ENCODE data around the gene CHTF8.

The CHTF8 gene

DNA sequence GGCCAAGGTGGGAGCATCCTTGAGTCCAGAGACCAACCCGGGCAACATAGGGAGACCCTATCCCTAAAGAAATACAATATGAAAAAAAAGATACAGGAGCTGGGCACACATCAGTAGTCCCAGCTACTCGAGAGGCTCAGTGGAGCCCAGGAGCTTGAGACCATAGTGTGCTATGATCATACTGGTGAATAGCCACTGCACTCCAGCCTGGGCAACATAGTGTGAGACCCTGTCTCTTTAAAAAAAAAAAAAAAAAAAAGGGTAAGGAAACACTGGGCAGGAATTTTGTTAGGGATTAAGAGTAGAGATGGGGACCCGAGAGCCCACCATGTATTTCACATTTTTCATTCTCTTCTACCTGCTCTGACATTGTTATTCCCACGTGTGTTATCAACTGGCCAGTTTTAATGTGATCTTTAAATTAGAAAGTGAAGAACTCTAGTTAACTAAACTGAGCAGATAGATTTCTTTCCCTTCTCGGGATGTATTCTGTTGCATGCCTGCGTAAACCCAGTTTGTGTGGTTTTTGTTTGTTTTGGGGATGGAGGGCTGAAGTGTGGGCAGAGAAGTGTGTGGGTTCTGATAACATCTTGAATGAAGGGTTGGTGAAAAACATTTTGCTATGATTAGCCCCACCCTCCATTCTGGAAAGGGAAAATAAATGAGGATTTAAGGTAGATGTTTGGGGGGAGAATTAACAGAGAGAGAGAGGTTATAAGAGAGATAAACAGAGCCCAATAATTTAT lies 37.4 kb upstream of the CHTF8 start:
- H3K9me3 ChIP-seq (ENCODE audit: severe bottlenecking) = no peaks in the 10 kb centered on the region
- TF ChIP-seq, protein P1, sequence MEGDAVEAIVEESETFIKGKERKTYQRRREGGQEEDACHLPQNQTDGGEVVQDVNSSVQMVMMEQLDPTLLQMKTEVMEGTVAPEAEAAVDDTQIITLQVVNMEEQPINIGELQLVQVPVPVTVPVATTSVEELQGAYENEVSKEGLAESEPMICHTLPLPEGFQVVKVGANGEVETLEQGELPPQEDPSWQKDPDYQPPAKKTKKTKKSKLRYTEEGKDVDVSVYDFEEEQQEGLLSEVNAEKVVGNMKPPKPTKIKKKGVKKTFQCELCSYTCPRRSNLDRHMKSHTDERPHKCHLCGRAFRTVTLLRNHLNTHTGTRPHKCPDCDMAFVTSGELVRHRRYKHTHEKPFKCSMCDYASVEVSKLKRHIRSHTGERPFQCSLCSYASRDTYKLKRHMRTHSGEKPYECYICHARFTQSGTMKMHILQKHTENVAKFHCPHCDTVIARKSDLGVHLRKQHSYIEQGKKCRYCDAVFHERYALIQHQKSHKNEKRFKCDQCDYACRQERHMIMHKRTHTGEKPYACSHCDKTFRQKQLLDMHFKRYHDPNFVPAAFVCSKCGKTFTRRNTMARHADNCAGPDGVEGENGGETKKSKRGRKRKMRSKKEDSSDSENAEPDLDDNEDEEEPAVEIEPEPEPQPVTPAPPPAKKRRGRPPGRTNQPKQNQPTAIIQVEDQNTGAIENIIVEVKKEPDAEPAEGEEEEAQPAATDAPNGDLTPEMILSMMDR (IDR thresholded peaks at IDR 0.05; ENCODE audit: low read depth, low read length) = no peak
- peaks cover 48% of the 10 kb centered on the region for H3K36me3 ChIP-seq
- no peak overlapping the region for H3K27ac ChIP-seq
- H3K4me3 ChIP-seq (ENCODE audit: low read depth, low read length) = no peak overlapping the region
- no peak for DNase-seq
- H3K27me3 ChIP-seq (ENCODE audit: insufficient read depth, low read depth, severe bottlenecking) = no peaks in the 10 kb centered on the region

DNA sequence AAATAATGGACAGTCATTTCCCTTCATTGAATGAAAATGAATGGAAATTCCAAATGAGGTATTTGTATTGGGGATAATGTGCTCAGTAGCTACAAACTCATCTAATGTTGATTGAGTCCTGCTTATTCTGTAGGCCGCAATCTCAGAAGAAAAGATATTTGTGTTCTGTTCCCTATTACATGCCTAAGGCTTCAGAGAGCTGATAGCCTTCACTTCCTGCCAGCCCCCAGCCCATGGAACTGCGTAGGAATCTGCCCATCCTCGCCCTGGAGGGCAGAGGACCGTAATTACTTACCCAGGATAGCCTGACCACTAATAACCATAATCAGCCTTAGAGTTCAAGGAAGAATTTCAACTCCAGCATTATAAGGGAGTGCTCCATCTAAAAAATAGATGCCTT lies 36.7 kb upstream of the CHTF8 start:
- no peak for DNase-seq
- TF ChIP-seq, protein P1 (IDR thresholded peaks at IDR 0.05; ENCODE audit: low read depth, low read length) = no peak
- H3K36me3 ChIP-seq = peaks cover 49% of the 10 kb centered on the region
- H3K9me3 ChIP-seq (ENCODE audit: severe bottlenecking) = no peaks in the 10 kb centered on the region
- no peaks in the 10 kb centered on the region for H3K27me3 ChIP-seq (ENCODE audit: insufficient read depth, low read depth, severe bottlenecking)
- H3K27ac ChIP-seq = no peak overlapping the region
- H3K4me3 ChIP-seq (ENCODE audit: low read depth, low read length) = no peak overlapping the region

- H3K9me3 ChIP-seq (ENCODE audit: severe bottlenecking) = no peaks in the 10 kb centered on the region
- H3K27me3 ChIP-seq (ENCODE audit: insufficient read depth, low read depth, severe bottlenecking) = no peaks in the 10 kb centered on the region
- TF ChIP-seq, protein P1 (IDR thresholded peaks at IDR 0.05; ENCODE audit: low read depth, low read length) = no peak
- H3K27ac ChIP-seq = no peak overlapping the region
- H3K36me3 ChIP-seq = peaks cover 64% of the 10 kb centered on the region
- no peak overlapping the region for H3K4me3 ChIP-seq (ENCODE audit: low read depth, low read length)
- DNase-seq = no peak
These were observed 34.9 kb upstream of the CHTF8 start for GRCh38 chr16:69166946-69167930.

DNA sequence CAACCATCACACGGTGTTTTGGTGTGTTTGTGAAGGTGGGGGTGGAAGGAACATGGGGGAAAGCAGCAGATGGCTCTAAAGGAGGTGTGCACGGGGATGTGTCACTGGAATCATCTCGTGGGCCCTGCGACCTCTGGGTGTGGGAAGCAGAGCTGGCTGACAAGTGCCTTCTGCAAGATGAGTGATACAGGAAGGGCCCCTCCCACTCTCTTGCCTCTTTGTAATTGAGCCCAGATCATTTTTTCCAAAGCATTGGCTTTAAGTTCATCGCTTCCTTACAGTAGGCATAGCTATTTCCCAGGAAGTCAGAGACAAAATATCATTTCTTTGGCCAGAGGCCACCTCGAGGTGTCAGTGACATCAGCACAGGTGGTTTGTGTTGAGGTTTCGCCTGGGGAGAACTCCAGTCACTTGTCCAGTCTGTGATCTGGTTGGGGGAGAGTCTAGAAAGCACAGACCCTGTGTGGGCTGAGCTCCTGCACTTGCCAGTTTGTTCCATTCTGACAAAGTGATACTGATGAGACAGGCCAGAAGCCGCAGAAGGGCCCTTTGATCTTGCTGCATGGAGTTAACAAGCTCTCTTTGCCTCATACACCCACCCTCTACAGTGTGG lies 33.9 kb upstream of the CHTF8 start:
- no peaks in the 10 kb centered on the region for H3K9me3 ChIP-seq (ENCODE audit: severe bottlenecking)
- DNase-seq = no peak
- TF ChIP-seq, protein P1 (IDR thresholded peaks at IDR 0.05; ENCODE audit: low read depth, low read length) = no peak
- H3K27ac ChIP-seq = no peak overlapping the region
- H3K27me3 ChIP-seq (ENCODE audit: insufficient read depth, low read depth, severe bottlenecking) = no peaks in the 10 kb centered on the region
- no peak overlapping the region for H3K4me3 ChIP-seq (ENCODE audit: low read depth, low read length)
- H3K36me3 ChIP-seq = peaks cover 73% of the 10 kb centered on the region

DNA sequence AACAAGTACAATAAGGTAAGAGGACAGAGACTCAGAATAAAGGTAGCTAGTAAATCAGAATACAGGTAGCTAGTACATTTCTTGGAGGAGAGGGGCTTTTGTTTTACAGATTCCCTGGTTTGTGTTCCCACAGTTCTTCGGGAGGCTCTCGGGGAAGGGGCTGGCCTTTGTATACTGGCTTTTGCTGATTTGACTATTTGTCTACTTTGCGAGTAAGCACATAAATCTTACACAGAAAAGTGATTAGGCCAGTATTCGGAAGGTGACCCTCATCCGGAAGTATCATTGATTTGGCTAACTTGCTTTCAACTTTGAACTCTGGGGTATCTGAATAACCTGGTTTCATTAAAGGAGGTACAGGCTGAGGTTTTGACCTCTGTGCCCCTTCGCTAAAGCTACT lies 33.2 kb upstream of the CHTF8 start:
- Histone ChIP-seq H3K36me3 (peaks cover 77% of the 10 kb centered on the region), H3K9me3 (ENCODE audit: severe bottlenecking) (no peaks in the 10 kb centered on the region)
- DNase-seq = no peak

More for the DNA sequence above, 33.2 kb upstream of the CHTF8 start:
- Histone ChIP-seq H3K4me3 (ENCODE audit: low read depth, low read length) (no peak overlapping the region), H3K27ac (no peak overlapping the region), H3K27me3 (ENCODE audit: insufficient read depth, low read depth, severe bottlenecking) (no peaks in the 10 kb centered on the region)
- TF ChIP-seq, protein P1 (IDR thresholded peaks at IDR 0.05; ENCODE audit: low read depth, low read length) = no peak
